ENCODE measurements around the gene STAT2. TPM values are rescaled to one million over a fixed set of nuclear protein-coding genes. Genes with fewer than 3 reads are reported as not detected.

The STAT2 gene
- total RNA-seq, 2 donors from 2014 or later, result 161 to 192 TPM

GRCh38 chr12:56307221-56307965 is 52.5 kb downstream of the STAT2 start:
- H3K4me3 ChIP-seq, result no peak overlapping the region
- peaks cover 6% of the 10 kb centered on the region for H3K36me3 ChIP-seq
- no peaks in the 10 kb centered on the region for H3K27me3 ChIP-seq (replicated peaks; ENCODE audit: insufficient read depth)
- no peaks in the 10 kb centered on the region for H3K4me1 ChIP-seq (ENCODE audit: control insufficient read depth in 1 of 2, low read depth in 2 of 2)
- DNase-seq (ENCODE audit: low spot score) (no peak), ATAC-seq (ENCODE audit: insufficient number of reproducible peaks, low FRiP score, low read depth) (no peak)
- H3K27ac ChIP-seq, result no peak overlapping the region
- H3K9me3 ChIP-seq, result no peaks in the 10 kb centered on the region
- TF ChIP-seq CTCF (IDR thresholded peaks at IDR 0.05), result no peak

- no peaks in the 10 kb centered on the region for H3K9me3 ChIP-seq
- no peaks in the 10 kb centered on the region for H3K27me3 ChIP-seq (replicated peaks; ENCODE audit: insufficient read depth)
- no peak overlapping the region for H3K27ac ChIP-seq
- no peak for TF ChIP-seq CTCF (IDR thresholded peaks at IDR 0.05)
- no peak overlapping the region for H3K4me3 ChIP-seq
- DNase-seq (ENCODE audit: low spot score) (no peak), ATAC-seq (ENCODE audit: insufficient number of reproducible peaks, low FRiP score, low read depth) (no peak)
- peaks cover 9 to 15% of the 10 kb centered on the region in 2 donors for H3K4me1 ChIP-seq (ENCODE audit: control insufficient read depth in 1 of 2, low read depth in 2 of 2)
- peaks cover 3% of the 10 kb centered on the region for H3K36me3 ChIP-seq
Measured at GRCh38 chr12:56304872-56305590, 54.9 kb downstream of the STAT2 start.

- ATAC-seq (ENCODE audit: insufficient number of reproducible peaks, low FRiP score, low read depth) (no peak), DNase-seq (ENCODE audit: low spot score) (no peak)
- TF ChIP-seq CTCF (IDR thresholded peaks at IDR 0.05), result no peak
- Histone ChIP-seq H3K27me3 (replicated peaks; ENCODE audit: insufficient read depth) (no peaks in the 10 kb centered on the region), H3K4me1 (ENCODE audit: control insufficient read depth in 1 of 2, low read depth in 2 of 2) (peaks cover 9 to 17% of the 10 kb centered on the region in 2 donors), H3K27ac (no peak overlapping the region), H3K36me3 (peaks cover 3% of the 10 kb centered on the region), H3K4me3 (no peak overlapping the region), H3K9me3 (no peaks in the 10 kb centered on the region)
Measured at GRCh38 chr12:56304276-56304675, 55.6 kb downstream of the STAT2 start.

GRCh38 chr12:56300644-56301464 is 59.1 kb downstream of the STAT2 start:
- TF ChIP-seq CTCF (IDR thresholded peaks at IDR 0.05), result no peak
- H3K27me3 ChIP-seq (replicated peaks; ENCODE audit: insufficient read depth), result no peaks in the 10 kb centered on the region
- peak; percentile 13 for DNase-seq (ENCODE audit: low spot score)
- H3K9me3 ChIP-seq, result no peaks in the 10 kb centered on the region
- H3K27ac ChIP-seq, result peak overlapping the region; percentile 84 to 87
- H3K4me3 ChIP-seq, result peak overlapping the region; percentile 75
- ATAC-seq (ENCODE audit: insufficient number of reproducible peaks, low FRiP score, low read depth), result peak; percentile 66
- H3K36me3 ChIP-seq, result no peaks in the 10 kb centered on the region
- H3K4me1 ChIP-seq (ENCODE audit: control insufficient read depth in 1 of 2, low read depth in 2 of 2), result peaks cover 18 to 49% of the 10 kb centered on the region in 2 donors

Data from thoracic aorta (tissue), 2 donors.